Cardiac muscle cell (in vitro differentiated cells and primary cell): Measurements from ENCODE around the gene DYDC1. TPM values are rescaled to one million over a fixed set of nuclear protein-coding genes. Genes with fewer than 3 reads are reported as not detected.

Experiments used
- DNase-seq, 2 donors: peaks; one replicate each; pipeline versions ENCODE4 v3.0.0 to v3.0.0-alpha.2; 2010 to 2017; ENCODE audit warnings: low read depth in 1 of 2, low spot score in 1 of 2
- H3K27ac ChIP-seq: fragments of 200-600 bp; sonication (generic); 2 replicates; pipeline ENCODE4 v1.5.1; 2016
- H3K27me3 ChIP-seq: fragments of 200-600 bp; sonication (generic); 2 replicates; pipeline ENCODE4 v1.6.0; 2016; ENCODE audit warnings: control low read depth
- H3K36me3 ChIP-seq: fragments of 200-600 bp; sonication (generic); 2 replicates; pipeline ENCODE4 v1.5.1; 2016; ENCODE audit warnings: control low read depth
- H3K4me1 ChIP-seq: fragments of 200-600 bp; sonication (generic); 2 replicates; pipeline ENCODE4 v1.8.1; 2017; ENCODE audit warnings: low read depth, mild to moderate bottlenecking, mixed run types
- H3K4me3 ChIP-seq: fragments of 200-600 bp; sonication (generic); 2 replicates; pipeline ENCODE4 v1.5.1; 2016; ENCODE audit warnings: mild to moderate bottlenecking
- H3K9me3 ChIP-seq: fragments of 200-600 bp; sonication (generic); 2 replicates; pipeline ENCODE4 v1.5.1; 2017; ENCODE audit warnings: low read depth, mild to moderate bottlenecking, control low read depth
- polyA plus RNA-seq: library from polyadenylated mRNA; unstranded; fragments of >200 nt; fragmentation: Nextera tagmentation; extraction: Ambion mirVana; gene quantifications from 2 replicates; pipeline ENCODE4 v1.2.1, GENCODE V29; 2016
- total RNA-seq: library from RNA; depleted of rRNA; stranded (reverse); fragments of >200 nt; gene quantifications from 2 replicates; pipeline ENCODE4 v1.2.3, GENCODE V29; 2016
- TF ChIP-seq, protein P1 (sequence below): IDR thresholded peaks from 2 replicates; pipeline ENCODE4 v1.5.1; 2012; ENCODE audit warnings: low read depth, mild to moderate bottlenecking, low read length

Gene DYDC1
- total and polyA plus RNA-seq, 2 experiments from 2014 or later: not detected

- no peaks in the 10 kb centered on the region for H3K4me1 ChIP-seq
- TF ChIP-seq, protein P1, sequence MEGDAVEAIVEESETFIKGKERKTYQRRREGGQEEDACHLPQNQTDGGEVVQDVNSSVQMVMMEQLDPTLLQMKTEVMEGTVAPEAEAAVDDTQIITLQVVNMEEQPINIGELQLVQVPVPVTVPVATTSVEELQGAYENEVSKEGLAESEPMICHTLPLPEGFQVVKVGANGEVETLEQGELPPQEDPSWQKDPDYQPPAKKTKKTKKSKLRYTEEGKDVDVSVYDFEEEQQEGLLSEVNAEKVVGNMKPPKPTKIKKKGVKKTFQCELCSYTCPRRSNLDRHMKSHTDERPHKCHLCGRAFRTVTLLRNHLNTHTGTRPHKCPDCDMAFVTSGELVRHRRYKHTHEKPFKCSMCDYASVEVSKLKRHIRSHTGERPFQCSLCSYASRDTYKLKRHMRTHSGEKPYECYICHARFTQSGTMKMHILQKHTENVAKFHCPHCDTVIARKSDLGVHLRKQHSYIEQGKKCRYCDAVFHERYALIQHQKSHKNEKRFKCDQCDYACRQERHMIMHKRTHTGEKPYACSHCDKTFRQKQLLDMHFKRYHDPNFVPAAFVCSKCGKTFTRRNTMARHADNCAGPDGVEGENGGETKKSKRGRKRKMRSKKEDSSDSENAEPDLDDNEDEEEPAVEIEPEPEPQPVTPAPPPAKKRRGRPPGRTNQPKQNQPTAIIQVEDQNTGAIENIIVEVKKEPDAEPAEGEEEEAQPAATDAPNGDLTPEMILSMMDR: no peak
- no peaks in the 10 kb centered on the region for H3K27me3 ChIP-seq
- no peak overlapping the region for H3K4me3 ChIP-seq
- no peak for DNase-seq
- no peaks in the 10 kb centered on the region for H3K36me3 ChIP-seq
- H3K27ac ChIP-seq: no peak overlapping the region
- no peaks in the 10 kb centered on the region for H3K9me3 ChIP-seq
These were observed 40.5 kb upstream of the DYDC1 start for GRCh38 chr10:80397014-80397413.

DNA sequence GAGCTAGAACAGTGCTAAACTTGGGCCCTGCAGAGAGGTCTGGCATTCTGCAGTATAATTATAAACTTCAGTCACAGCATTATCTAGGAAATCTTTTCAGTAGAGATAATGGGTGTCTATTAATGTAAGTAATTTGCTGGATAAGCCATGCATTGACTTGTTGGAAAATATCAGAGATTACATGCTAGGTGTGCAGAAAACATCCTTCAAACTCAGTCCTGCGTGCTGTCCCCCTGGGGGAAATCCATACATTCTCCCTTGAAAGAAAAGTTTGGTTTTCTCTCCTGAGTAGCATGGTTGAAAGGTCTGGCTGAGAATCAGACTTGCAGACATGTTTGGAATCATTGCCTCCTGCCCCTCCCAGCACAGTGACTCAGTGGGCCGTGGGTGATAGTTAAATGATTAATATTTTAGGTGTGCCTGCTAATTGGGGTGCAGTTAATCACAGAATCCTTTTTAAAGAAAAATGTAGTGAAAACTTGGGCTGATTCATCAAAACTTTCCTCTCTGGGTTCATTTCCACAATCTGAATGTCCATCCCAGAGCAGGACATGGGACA lies 37.9 kb upstream of the DYDC1 start:
- no peaks in the 10 kb centered on the region for H3K4me1 ChIP-seq
- H3K27ac ChIP-seq: no peak overlapping the region
- H3K9me3 ChIP-seq: no peaks in the 10 kb centered on the region
- DNase-seq: no peak
- H3K36me3 ChIP-seq: no peaks in the 10 kb centered on the region
- H3K27me3 ChIP-seq: no peaks in the 10 kb centered on the region
- no peak overlapping the region for H3K4me3 ChIP-seq
- TF ChIP-seq, protein P1: no peak

DNA sequence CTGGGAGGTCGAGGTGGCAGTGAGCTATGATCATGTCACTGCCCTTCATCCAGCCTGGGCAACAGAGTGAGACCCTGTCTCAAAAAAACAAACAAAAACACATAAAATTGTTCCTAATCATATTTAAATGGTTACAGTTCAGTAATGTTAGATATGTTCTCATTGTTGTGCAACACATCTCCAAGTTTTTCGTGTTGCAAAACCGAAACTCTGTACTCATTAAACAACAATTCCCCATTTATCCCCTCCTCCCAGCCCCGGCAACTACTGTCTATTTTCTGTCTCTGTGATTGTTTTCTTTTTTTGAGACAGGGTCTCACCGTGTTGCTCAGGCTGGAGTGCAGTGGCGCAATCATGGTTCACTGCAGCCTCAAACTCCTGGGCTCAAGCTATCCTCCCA lies 35.7 kb upstream of the DYDC1 start:
- peak in 1 of 2 donors; percentile 48 for DNase-seq
- Histone ChIP-seq H3K4me1 (no peaks in the 10 kb centered on the region), H3K4me3 (no peak overlapping the region), H3K27me3 (no peaks in the 10 kb centered on the region), H3K27ac (no peak overlapping the region), H3K9me3 (no peaks in the 10 kb centered on the region), H3K36me3 (no peaks in the 10 kb centered on the region)
- TF ChIP-seq, protein P1: no peak

DNA sequence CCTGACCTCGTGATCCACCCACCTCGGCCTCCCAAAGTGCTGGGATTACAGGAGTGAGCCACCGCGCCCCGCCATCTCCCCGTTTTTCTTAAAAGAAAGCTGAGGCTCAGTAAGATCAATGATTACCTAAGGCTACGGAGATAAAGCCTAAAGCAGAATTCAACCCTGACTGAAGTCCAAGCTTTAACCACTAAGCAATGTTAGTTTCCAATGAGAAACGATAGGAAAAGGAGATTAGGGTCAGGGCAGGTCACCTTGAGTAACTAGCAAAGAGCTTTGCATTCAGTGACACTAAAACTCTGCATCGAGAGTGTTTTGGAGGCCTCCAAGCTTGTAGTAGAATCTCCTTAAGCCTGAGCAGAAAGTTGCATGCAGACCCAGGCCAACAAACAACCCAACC lies 34.2 kb upstream of the DYDC1 start:
- Histone ChIP-seq H3K9me3 (no peaks in the 10 kb centered on the region), H3K27me3 (no peaks in the 10 kb centered on the region), H3K4me1 (no peaks in the 10 kb centered on the region), H3K36me3 (no peaks in the 10 kb centered on the region), H3K4me3 (no peak overlapping the region), H3K27ac (no peak overlapping the region)
- TF ChIP-seq, protein P1: no peak
- no peak for DNase-seq

DNA sequence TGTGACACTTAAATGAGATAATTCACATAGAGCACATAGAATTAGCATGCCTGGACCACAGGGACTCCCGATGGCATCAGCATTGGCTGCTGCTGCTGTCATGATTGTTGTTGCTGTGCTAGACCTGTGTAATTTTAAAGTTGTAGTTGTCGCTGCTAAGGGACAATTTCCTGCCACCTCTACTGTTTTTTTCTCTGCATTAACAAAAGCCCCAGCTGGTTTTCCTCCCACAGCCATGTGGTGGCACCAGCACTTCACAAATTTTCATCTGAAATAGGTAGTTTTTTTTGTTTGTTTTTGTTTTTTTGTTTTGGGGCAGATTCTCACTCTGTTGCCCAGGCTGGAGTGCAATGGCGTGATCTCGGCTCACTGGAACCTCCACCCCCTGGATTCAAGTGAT lies 26.4 kb upstream of the DYDC1 start:
- H3K27me3 ChIP-seq: no peaks in the 10 kb centered on the region
- no peaks in the 10 kb centered on the region for H3K9me3 ChIP-seq
- H3K27ac ChIP-seq: no peak overlapping the region
- no peaks in the 10 kb centered on the region for H3K4me1 ChIP-seq
- H3K4me3 ChIP-seq: no peak overlapping the region
- peak; percentile 46 to 64 for DNase-seq
- TF ChIP-seq, protein P1: peak; percentile 70
- no peaks in the 10 kb centered on the region for H3K36me3 ChIP-seq
